Mammary epithelial cell (primary cell): ENCODE data around the gene MALL.

Experiments
- EZH2 ChIP-seq: IDR thresholded peaks from 2 replicates; pipeline ENCODE4 v1.6.1; 2012; ENCODE audit warnings: low read length, inconsistent platforms, borderline replicate concordance
- TF ChIP-seq, protein P1 (sequence below), 2 donors: IDR thresholded peaks in 1 of 2; conservative IDR thresholded peaks in 1 of 2; 2 replicates each; pipeline ENCODE4 v1.5.1; 2011 to 2012; ENCODE audit warnings: inconsistent platforms in 2 of 2, low read length in 2 of 2, mild to moderate bottlenecking in 2 of 2, control low read depth in 1 of 2, low read depth in 1 of 2; ENCODE audit not compliant: insufficient read depth in 1 of 2; ENCODE audit errors: extremely low read depth in 1 of 2

DNA sequence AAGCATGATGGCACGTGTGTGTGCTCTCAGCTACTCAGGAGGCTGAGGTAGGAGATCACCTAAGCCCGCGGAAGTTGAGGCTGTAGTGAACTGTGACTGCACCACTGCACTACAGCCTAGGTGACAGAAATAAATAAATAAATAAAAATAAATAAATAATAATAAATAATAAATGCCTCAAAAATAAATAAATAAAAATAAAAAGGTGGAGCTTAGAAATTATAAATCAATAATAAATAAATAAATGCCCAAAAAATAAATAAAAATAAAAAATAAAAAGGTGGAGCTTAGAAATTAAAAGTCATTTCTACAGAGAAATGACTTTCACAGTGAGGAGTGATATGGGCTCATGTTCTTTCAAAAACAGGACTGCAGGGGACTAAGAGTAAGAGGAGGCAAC, 6.0 kb upstream of the MALL start:
- TF ChIP-seq, protein P1, sequence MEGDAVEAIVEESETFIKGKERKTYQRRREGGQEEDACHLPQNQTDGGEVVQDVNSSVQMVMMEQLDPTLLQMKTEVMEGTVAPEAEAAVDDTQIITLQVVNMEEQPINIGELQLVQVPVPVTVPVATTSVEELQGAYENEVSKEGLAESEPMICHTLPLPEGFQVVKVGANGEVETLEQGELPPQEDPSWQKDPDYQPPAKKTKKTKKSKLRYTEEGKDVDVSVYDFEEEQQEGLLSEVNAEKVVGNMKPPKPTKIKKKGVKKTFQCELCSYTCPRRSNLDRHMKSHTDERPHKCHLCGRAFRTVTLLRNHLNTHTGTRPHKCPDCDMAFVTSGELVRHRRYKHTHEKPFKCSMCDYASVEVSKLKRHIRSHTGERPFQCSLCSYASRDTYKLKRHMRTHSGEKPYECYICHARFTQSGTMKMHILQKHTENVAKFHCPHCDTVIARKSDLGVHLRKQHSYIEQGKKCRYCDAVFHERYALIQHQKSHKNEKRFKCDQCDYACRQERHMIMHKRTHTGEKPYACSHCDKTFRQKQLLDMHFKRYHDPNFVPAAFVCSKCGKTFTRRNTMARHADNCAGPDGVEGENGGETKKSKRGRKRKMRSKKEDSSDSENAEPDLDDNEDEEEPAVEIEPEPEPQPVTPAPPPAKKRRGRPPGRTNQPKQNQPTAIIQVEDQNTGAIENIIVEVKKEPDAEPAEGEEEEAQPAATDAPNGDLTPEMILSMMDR (conservative IDR thresholded peaks at IDR 0.05 in 1 of 2, IDR thresholded peaks at IDR 0.05 in 1 of 2; ENCODE audit: extremely low read depth in 1 of 2, insufficient read depth in 1 of 2, low read depth in 1 of 2, low read length in 2 of 2): no peak
- no peak for TF ChIP-seq EZH2
